ENCODE results near the gene WDFY1. TPM values are rescaled to one million over a fixed set of nuclear protein-coding genes. Genes with fewer than 3 reads are reported as not detected.

Gene WDFY1
- total and polyA plus RNA-seq, 9 of the 15 experiments (the other 6 are each of a cell fraction or from before 2014, with no cell fraction given) = 5.4 to 27.6 (median 17.5) TPM

DNA sequence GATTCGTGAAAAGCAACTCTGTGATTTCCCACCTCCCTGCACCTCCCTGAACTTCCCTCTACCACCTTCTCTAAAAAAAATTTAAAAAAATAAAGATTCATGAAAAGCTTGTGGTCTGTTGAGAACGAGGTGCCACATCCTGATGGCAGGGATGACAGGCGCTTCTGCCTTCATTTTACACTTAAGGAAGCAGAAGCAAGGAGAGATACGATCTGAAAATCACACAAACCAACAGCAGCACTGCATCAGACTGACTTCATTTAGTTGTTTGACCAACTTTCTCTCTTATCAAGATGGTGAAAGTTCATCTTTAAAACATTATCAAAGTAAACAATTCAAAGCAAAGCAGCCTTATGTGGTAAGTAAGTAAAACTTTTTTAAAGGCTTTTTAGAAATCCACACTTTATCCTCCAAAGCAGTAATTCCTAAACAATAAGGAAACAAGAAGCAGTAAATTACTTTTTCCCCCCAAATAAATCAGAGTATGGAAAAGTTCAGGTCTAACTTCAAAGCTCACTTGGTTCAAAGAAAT is 15.5 kb downstream of the WDFY1 start:
- Histone ChIP-seq H3K27me3 (ENCODE audit: control insufficient read depth in 2 of 2, insufficient read depth in 2 of 2, low read length in 2 of 2) (no peaks in the 10 kb centered on the region), H4K20me1 (replicated peaks; ENCODE audit: control insufficient read depth, insufficient read depth, low read length) (no peaks in the 10 kb centered on the region), H3K9me3 (replicated peaks; ENCODE audit: control insufficient read depth, insufficient read depth, low read depth, low read length) (0 out of 2 replicates have a peak, but pooled peaks cover 2% of the 10 kb centered on the region), H3K79me2 (ENCODE audit: control insufficient read depth, insufficient read depth, low read length) (no peaks in the 10 kb centered on the region; the same call in 2 of the 3 replicates), H3K4me3 (no peak overlapping the region), H3K9ac (ENCODE audit: insufficient read depth in 1 of 2, low read depth in 2 of 2, low read length in 2 of 2) (no peak overlapping the region), H3K27ac (ENCODE audit: extremely low read depth, low read depth, low read length) (no peak overlapping the region), H3K36me3 (ENCODE audit: control insufficient read depth, insufficient read depth, low read length) (no peaks in the 10 kb centered on the region), H3K4me1 (replicated peaks in 1 of 2; ENCODE audit: control insufficient read depth in 2 of 2, insufficient read depth in 2 of 2, low read length in 2 of 2) (peaks cover 0 to 4% of the 10 kb centered on the region in 2 experiments; a peak in 3 of 5 replicates), H3K9me1 (ENCODE audit: control insufficient read depth, insufficient read depth, low read length) (no peaks in the 10 kb centered on the region), H3K4me2 (ENCODE audit: insufficient read depth, low read length) (no peak overlapping the region), H2AFZ (ENCODE audit: low read depth, low read length) (no peak overlapping the region)
- TF ChIP-seq, protein P1, sequence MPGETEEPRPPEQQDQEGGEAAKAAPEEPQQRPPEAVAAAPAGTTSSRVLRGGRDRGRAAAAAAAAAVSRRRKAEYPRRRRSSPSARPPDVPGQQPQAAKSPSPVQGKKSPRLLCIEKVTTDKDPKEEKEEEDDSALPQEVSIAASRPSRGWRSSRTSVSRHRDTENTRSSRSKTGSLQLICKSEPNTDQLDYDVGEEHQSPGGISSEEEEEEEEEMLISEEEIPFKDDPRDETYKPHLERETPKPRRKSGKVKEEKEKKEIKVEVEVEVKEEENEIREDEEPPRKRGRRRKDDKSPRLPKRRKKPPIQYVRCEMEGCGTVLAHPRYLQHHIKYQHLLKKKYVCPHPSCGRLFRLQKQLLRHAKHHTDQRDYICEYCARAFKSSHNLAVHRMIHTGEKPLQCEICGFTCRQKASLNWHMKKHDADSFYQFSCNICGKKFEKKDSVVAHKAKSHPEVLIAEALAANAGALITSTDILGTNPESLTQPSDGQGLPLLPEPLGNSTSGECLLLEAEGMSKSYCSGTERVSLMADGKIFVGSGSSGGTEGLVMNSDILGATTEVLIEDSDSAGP (CRISPR knock-in tag; IDR thresholded peaks at IDR 0.05) = no peak
- TF ChIP-seq KLF13 (tag; IDR thresholded peaks at IDR 0.05; ENCODE audit: borderline replicate concordance, low read depth) = no peak
- TF ChIP-seq ZNF311 (CRISPR knock-in tag; IDR thresholded peaks at IDR 0.05) = no peak
- TF ChIP-seq, protein P2, sequence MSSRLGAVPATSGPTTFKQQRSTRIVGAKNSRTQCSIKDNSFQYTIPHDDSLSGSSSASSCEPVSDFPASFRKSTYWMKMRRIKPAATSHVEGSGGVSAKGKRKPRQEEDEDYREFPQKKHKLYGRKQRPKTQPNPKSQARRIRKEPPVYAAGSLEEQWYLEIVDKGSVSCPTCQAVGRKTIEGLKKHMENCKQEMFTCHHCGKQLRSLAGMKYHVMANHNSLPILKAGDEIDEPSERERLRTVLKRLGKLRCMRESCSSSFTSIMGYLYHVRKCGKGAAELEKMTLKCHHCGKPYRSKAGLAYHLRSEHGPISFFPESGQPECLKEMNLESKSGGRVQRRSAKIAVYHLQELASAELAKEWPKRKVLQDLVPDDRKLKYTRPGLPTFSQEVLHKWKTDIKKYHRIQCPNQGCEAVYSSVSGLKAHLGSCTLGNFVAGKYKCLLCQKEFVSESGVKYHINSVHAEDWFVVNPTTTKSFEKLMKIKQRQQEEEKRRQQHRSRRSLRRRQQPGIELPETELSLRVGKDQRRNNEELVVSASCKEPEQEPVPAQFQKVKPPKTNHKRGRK (tag; IDR thresholded peaks at IDR 0.05) = no peak
- TF ChIP-seq PYGO2 (tag; IDR thresholded peaks at IDR 0.05) = no peak
- TF ChIP-seq, protein P3, sequence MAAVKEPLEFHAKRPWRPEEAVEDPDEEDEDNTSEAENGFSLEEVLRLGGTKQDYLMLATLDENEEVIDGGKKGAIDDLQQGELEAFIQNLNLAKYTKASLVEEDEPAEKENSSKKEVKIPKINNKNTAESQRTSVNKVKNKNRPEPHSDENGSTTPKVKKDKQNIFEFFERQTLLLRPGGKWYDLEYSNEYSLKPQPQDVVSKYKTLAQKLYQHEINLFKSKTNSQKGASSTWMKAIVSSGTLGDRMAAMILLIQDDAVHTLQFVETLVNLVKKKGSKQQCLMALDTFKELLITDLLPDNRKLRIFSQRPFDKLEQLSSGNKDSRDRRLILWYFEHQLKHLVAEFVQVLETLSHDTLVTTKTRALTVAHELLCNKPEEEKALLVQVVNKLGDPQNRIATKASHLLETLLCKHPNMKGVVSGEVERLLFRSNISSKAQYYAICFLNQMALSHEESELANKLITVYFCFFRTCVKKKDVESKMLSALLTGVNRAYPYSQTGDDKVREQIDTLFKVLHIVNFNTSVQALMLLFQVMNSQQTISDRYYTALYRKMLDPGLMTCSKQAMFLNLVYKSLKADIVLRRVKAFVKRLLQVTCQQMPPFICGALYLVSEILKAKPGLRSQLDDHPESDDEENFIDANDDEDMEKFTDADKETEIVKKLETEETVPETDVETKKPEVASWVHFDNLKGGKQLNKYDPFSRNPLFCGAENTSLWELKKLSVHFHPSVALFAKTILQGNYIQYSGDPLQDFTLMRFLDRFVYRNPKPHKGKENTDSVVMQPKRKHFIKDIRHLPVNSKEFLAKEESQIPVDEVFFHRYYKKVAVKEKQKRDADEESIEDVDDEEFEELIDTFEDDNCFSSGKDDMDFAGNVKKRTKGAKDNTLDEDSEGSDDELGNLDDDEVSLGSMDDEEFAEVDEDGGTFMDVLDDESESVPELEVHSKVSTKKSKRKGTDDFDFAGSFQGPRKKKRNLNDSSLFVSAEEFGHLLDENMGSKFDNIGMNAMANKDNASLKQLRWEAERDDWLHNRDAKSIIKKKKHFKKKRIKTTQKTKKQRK (IDR thresholded peaks at IDR 0.05; ENCODE audit: borderline replicate concordance, low read depth, low read length) = no peak
- TF ChIP-seq POLR3G (IDR thresholded peaks at IDR 0.05; ENCODE audit: extremely low read depth, insufficient read length, insufficient replicate concordance) = no peak
- TF ChIP-seq, protein P4, sequence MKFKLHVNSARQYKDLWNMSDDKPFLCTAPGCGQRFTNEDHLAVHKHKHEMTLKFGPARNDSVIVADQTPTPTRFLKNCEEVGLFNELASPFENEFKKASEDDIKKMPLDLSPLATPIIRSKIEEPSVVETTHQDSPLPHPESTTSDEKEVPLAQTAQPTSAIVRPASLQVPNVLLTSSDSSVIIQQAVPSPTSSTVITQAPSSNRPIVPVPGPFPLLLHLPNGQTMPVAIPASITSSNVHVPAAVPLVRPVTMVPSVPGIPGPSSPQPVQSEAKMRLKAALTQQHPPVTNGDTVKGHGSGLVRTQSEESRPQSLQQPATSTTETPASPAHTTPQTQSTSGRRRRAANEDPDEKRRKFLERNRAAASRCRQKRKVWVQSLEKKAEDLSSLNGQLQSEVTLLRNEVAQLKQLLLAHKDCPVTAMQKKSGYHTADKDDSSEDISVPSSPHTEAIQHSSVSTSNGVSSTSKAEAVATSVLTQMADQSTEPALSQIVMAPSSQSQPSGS (CRISPR knock-in tag; IDR thresholded peaks at IDR 0.05) = no peak
- no peak for TF ChIP-seq ZNF384 (IDR thresholded peaks at IDR 0.05; ENCODE audit: low read depth, low read length)
- no peak for TF ChIP-seq HNRNPUL1 (IDR thresholded peaks at IDR 0.05; ENCODE audit: low read length)
- TF ChIP-seq ARNT (IDR thresholded peaks at IDR 0.05) = no peak
- POLR2A ChIA-PET = interaction anchor here (0.6 kb wide), 1 partner anchor 12 kb away, joined by 5 read pairs; no protein-coding TSS in a partner anchor
- 25% methylated on average over 3 of the region's 4 CpGs for WGBS (ENCODE audit: insufficient coverage, low coverage, missing lambda C conversion rate)
- ATAC-seq (no peak), FAIRE-seq (no peak), DNase-seq (ENCODE audit: extremely low read depth in 1 of 4, low spot score in 3 of 4) (no peak)
- in situ Hi-C loops (cut with MboI) = no loop called here
- intact Hi-C loops (cut with micrococcal nuclease) = no loop called here
- no TSS peak for BruUV-seq (replicated peaks)
- CTCF ChIA-PET (ENCODE audit: low intra/inter-chr PET ratio) = no interaction called here

Measured in K562 (cell line).